ENCODE measurements around the gene HOXA5.

The HOXA5 gene

GRCh38 chr7:27129729-27130539 lies 13.5 kb downstream of the HOXA5 start (continued):
- no peak for TF ChIP-seq ZBTB10 (tag by site-specific recombination; IDR thresholded peaks at IDR 0.05)
- TF ChIP-seq ZNF214 (tag by site-specific recombination; IDR thresholded peaks at IDR 0.05; ENCODE audit: borderline replicate concordance): no peak
- TF ChIP-seq ZNF433 (tag by site-specific recombination; IDR thresholded peaks at IDR 0.05; ENCODE audit: low read depth): no peak

DNA sequence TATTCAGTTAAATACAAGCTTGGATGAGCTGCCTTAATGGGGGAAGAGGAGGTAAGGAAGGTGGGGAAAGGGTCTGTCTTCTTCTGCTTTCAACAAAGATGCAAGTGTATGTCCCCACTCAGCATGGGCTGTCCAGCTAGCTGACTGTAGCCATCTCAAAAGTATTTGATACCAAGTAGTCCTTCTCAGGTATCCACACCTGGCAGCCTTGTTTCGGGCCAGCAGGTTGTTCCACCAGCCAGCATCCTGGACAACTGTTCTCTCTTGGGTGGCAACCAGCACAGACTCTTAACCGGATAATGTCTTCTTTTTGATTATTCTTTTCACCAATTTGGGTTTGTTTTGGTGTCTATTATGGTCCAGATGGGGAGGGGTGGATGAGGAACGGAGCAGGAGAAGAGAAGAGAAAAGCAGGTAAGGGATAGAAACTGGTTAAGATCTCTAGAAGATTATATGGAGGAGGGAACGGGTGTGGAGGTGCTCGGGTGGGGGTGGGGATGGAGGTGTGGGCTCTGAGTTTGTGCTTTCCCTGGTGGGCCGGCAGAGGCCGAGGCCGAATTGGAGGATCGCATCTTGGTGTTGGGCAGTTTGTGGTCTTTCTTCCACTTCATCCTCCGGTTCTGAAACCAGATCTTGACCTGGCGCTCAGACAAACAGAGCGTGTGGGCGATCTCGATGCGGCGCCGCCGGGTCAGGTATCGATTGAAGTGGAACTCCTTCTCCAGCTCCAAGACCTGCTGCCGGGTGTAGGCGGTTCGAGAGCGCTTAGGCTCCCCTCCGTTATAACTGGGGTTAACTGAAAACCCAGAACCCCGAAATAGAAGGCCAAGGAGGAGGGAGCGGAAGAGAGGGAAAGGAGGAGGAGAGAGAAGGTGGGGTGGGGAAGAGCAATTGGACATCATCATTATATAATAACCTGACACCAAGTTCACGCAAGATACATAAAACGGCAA lies 14.4 kb downstream of the HOXA5 start:
- H3K4me3 ChIP-seq (ENCODE audit: low read depth, low read length): no peak overlapping the region
- ChIA-PET CTCF (interaction anchor here (0.8 to 1.6 kb wide), 5 partner anchors 9 to 447 kb away, joined by 3 to 6 read pairs (median 4); partner anchors contain the start of gene HOXA6), POLR2A (interaction anchor here (1.3 to 1.4 kb wide), 2 partner anchors 14 to 15 kb away, joined by 3 to 4 read pairs; no protein-coding TSS in a partner anchor)
- peak overlapping the region; percentile 100 for H3K27ac ChIP-seq (ENCODE audit: extremely low read depth, low read depth, low read length)
- peaks cover 66% of the 10 kb centered on the region for H3K4me1 ChIP-seq (ENCODE audit: control insufficient read depth, insufficient read depth, low read length)
- no peaks in the 10 kb centered on the region for H3K9me3 ChIP-seq (ENCODE audit: control insufficient read depth, insufficient read depth, low read depth, low read length)
- peaks cover 5 to 22% of the 10 kb centered on the region in 2 experiments; a peak in 1 of 3 replicates for H3K36me3 ChIP-seq (ENCODE audit: control insufficient read depth in 2 of 2, insufficient read depth in 1 of 2, low read length in 2 of 2)
- TF ChIP-seq ZNF24 (tag by site-specific recombination; IDR thresholded peaks at IDR 0.05) (no peak), REST (tag by site-specific recombination; IDR thresholded peaks at IDR 0.05) (peak; percentile 19; the same call in 1 of the 2 replicates), ZNF776 (tag by site-specific recombination; IDR thresholded peaks at IDR 0.05; ENCODE audit: borderline replicate concordance) (no peak), ZNF585B (tag by site-specific recombination; IDR thresholded peaks at IDR 0.05) (no peak), ZBTB17 (tag by site-specific recombination; IDR thresholded peaks at IDR 0.05) (peak; percentile 43; the same call in 1 of the 2 replicates), ZNF791 (tag by site-specific recombination; IDR thresholded peaks at IDR 0.05) (no peak), ZFP69B (tag by site-specific recombination; IDR thresholded peaks at IDR 0.05) (no peak), ZNF366 (tag by site-specific recombination; conservative IDR thresholded peaks at IDR 0.05) (peak; percentile 68; the same call in 1 of the 2 replicates), ZNF48 (tag by site-specific recombination; IDR thresholded peaks at IDR 0.05) (no peak), ZNF548 (tag by site-specific recombination; IDR thresholded peaks at IDR 0.05) (no peak), ZNF600 (tag by site-specific recombination; IDR thresholded peaks at IDR 0.05) (peak; percentile 70), ZNF785 (tag by site-specific recombination; IDR thresholded peaks at IDR 0.05) (no peak), ZNF146 (tag by site-specific recombination; IDR thresholded peaks at IDR 0.05) (no peak), SCRT1 (tag by site-specific recombination; IDR thresholded peaks at IDR 0.05; ENCODE audit: borderline replicate concordance) (no peak; the same call in 1 of the 2 replicates), ZNF132 (tag by site-specific recombination; IDR thresholded peaks at IDR 0.05; ENCODE audit: borderline replicate concordance) (no peak)
- TF ChIP-seq, protein P1, sequence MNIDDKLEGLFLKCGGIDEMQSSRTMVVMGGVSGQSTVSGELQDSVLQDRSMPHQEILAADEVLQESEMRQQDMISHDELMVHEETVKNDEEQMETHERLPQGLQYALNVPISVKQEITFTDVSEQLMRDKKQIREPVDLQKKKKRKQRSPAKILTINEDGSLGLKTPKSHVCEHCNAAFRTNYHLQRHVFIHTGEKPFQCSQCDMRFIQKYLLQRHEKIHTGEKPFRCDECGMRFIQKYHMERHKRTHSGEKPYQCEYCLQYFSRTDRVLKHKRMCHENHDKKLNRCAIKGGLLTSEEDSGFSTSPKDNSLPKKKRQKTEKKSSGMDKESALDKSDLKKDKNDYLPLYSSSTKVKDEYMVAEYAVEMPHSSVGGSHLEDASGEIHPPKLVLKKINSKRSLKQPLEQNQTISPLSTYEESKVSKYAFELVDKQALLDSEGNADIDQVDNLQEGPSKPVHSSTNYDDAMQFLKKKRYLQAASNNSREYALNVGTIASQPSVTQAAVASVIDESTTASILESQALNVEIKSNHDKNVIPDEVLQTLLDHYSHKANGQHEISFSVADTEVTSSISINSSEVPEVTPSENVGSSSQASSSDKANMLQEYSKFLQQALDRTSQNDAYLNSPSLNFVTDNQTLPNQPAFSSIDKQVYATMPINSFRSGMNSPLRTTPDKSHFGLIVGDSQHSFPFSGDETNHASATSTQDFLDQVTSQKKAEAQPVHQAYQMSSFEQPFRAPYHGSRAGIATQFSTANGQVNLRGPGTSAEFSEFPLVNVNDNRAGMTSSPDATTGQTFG (tag by site-specific recombination; IDR thresholded peaks at IDR 0.05; ENCODE audit: borderline replicate concordance): no peak
- TF ChIP-seq, protein P2, sequence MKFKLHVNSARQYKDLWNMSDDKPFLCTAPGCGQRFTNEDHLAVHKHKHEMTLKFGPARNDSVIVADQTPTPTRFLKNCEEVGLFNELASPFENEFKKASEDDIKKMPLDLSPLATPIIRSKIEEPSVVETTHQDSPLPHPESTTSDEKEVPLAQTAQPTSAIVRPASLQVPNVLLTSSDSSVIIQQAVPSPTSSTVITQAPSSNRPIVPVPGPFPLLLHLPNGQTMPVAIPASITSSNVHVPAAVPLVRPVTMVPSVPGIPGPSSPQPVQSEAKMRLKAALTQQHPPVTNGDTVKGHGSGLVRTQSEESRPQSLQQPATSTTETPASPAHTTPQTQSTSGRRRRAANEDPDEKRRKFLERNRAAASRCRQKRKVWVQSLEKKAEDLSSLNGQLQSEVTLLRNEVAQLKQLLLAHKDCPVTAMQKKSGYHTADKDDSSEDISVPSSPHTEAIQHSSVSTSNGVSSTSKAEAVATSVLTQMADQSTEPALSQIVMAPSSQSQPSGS (tag by site-specific recombination; IDR thresholded peaks at IDR 0.05; ENCODE audit: low read depth): no peak
